ENCODE measurements around the gene IFITM2. TPM values are rescaled to one million over a fixed set of nuclear protein-coding genes. Genes with fewer than 3 reads are reported as not detected.

IFITM2 gene
- total and polyA plus RNA-seq, 4 donors: 8.5 to 1,441 (median 404) TPM

- no peak for TF ChIP-seq GABPA (IDR thresholded peaks at IDR 0.05 in 1 of 2, conservative IDR thresholded peaks at IDR 0.05 in 1 of 2)
- no peak for TF ChIP-seq YY1 (IDR thresholded peaks at IDR 0.05)
These were observed 26.7 kb upstream of the IFITM2 start (continued) for GRCh38 chr11:280706-281485.

GRCh38 chr11:281486-282161 lies 26.0 kb upstream of the IFITM2 start:
- no peak for DNase-seq (ENCODE audit: low spot score)
- no peak overlapping the region for H3K27ac ChIP-seq (ENCODE audit: low read depth in 1 of 2, low read length in 2 of 2)
- H3K27me3 ChIP-seq (ENCODE audit: control insufficient read depth in 4 of 4, insufficient read depth in 4 of 4, low read length in 3 of 4): no peaks in the 10 kb centered on the region
- H3K36me3 ChIP-seq (ENCODE audit: control insufficient read depth in 4 of 4, insufficient read depth in 3 of 4, low read depth in 1 of 4, low read length in 3 of 4): no peaks in the 10 kb centered on the region
- no peak overlapping the region for H3K4me3 ChIP-seq (ENCODE audit: low read depth in 1 of 3, low read length in 3 of 3)
- peaks cover 12 to 43% (median 30%) of the 10 kb centered on the region in 4 donors for H3K4me1 ChIP-seq (ENCODE audit: control insufficient read depth in 4 of 4, insufficient read depth in 4 of 4, low read length in 3 of 4)
- H3K9ac ChIP-seq (ENCODE audit: low read depth in 1 of 2, low read length in 2 of 2): no peak overlapping the region
- no peaks in the 10 kb centered on the region for H3K9me3 ChIP-seq (ENCODE audit: control insufficient read depth in 4 of 4, low read length in 3 of 4)
- TF ChIP-seq RAD21 (IDR thresholded peaks at IDR 0.05): no peak
- TF ChIP-seq YY1 (IDR thresholded peaks at IDR 0.05): no peak
- TF ChIP-seq CTCF (IDR thresholded peaks at IDR 0.05; ENCODE audit: low read depth, low read length, missing input control): no peak
- no peak for TF ChIP-seq REST (IDR thresholded peaks at IDR 0.05)
- 65% methylated on average over 26 of the region's 26 CpGs for WGBS

GRCh38 chr11:282171-282570 lies 25.4 kb upstream of the IFITM2 start:
- Histone ChIP-seq H3K27me3 (ENCODE audit: control insufficient read depth in 4 of 4, insufficient read depth in 4 of 4, low read length in 3 of 4) (no peaks in the 10 kb centered on the region), H3K27ac (ENCODE audit: low read depth in 1 of 2, low read length in 2 of 2) (no peak overlapping the region), H3K4me3 (ENCODE audit: low read depth in 1 of 3, low read length in 3 of 3) (no peak overlapping the region), H3K4me1 (ENCODE audit: control insufficient read depth in 4 of 4, insufficient read depth in 4 of 4, low read length in 3 of 4) (peaks cover 12 to 43% (median 31%) of the 10 kb centered on the region in 4 donors), H3K36me3 (ENCODE audit: control insufficient read depth in 4 of 4, insufficient read depth in 3 of 4, low read depth in 1 of 4, low read length in 3 of 4) (no peaks in the 10 kb centered on the region), H3K9ac (ENCODE audit: low read depth in 1 of 2, low read length in 2 of 2) (no peak overlapping the region), H3K9me3 (ENCODE audit: control insufficient read depth in 4 of 4, low read length in 3 of 4) (no peaks in the 10 kb centered on the region)
- TF ChIP-seq REST (IDR thresholded peaks at IDR 0.05) (no peak), ZBTB33 (IDR thresholded peaks at IDR 0.05) (no peak)
- 83% methylated on average over 4 of the region's 4 CpGs for WGBS
- no peak for DNase-seq (ENCODE audit: low spot score)

Data from liver (tissue), 9 donors.